Measurements from ENCODE around the gene ZG16B.

The ZG16B gene

GRCh38 chr16:2857451-2858244 is 27.5 kb downstream of the ZG16B start, which contains the start of gene PRSS22:
TSS of gene PRSS22 (minus strand) at chr16:2858170. CDS start at chr16:2858104, 66 bp downstream.
- in situ Hi-C loops (cut with HindIII; ENCODE audit: low pct_unique_long_range_greater_than_20kb, low sequenced_read_pairs), result no loop called here
- DNase-seq (ENCODE audit: low read depth in 1 of 2, low spot score in 1 of 2), result peak; percentile 69 to 90
- no peak for TF ChIP-seq JUND (IDR thresholded peaks at IDR 0.05; ENCODE audit: low read depth)

- DNase-seq (ENCODE audit: low read depth in 1 of 2, low spot score in 1 of 2), result peak; percentile 72 to 91
- TF ChIP-seq JUND (IDR thresholded peaks at IDR 0.05; ENCODE audit: low read depth), result no peak
- in situ Hi-C loops (cut with HindIII; ENCODE audit: low pct_unique_long_range_greater_than_20kb, low sequenced_read_pairs), result no loop called here
Observed at GRCh38 chr16:2858245-2859025, 28.3 kb downstream of the ZG16B start.

- TF ChIP-seq JUND (IDR thresholded peaks at IDR 0.05; ENCODE audit: low read depth), result no peak
Observed at GRCh38 chr16:2859686-2860265, 29.7 kb downstream of the ZG16B start.

GRCh38 chr16:2860826-2861567 is 30.9 kb downstream of the ZG16B start:
- no peak for TF ChIP-seq JUND (IDR thresholded peaks at IDR 0.05; ENCODE audit: low read depth)
- DNase-seq (ENCODE audit: low read depth in 1 of 2, low spot score in 1 of 2), result peak in 1 of 2 experiments; percentile 84
- in situ Hi-C loops (cut with HindIII; ENCODE audit: low pct_unique_long_range_greater_than_20kb, low sequenced_read_pairs), result no loop called here

More at GRCh38 chr16:2859686-2860265, 29.7 kb downstream of the ZG16B start:
- DNase-seq (ENCODE audit: low read depth in 1 of 2, low spot score in 1 of 2), result no peak
- in situ Hi-C loops (cut with HindIII; ENCODE audit: low pct_unique_long_range_greater_than_20kb, low sequenced_read_pairs), result no loop called here

- in situ Hi-C loops (cut with HindIII; ENCODE audit: low pct_unique_long_range_greater_than_20kb, low sequenced_read_pairs), result no loop called here
- TF ChIP-seq JUND (IDR thresholded peaks at IDR 0.05; ENCODE audit: low read depth), result no peak
- DNase-seq (ENCODE audit: low read depth in 1 of 2, low spot score in 1 of 2), result no peak
Observed at GRCh38 chr16:2865651-2866050, 35.5 kb downstream of the ZG16B start.

- in situ Hi-C loops (cut with HindIII; ENCODE audit: low pct_unique_long_range_greater_than_20kb, low sequenced_read_pairs), result no loop called here
- TF ChIP-seq JUND (IDR thresholded peaks at IDR 0.05; ENCODE audit: low read depth), result no peak
- no peak for DNase-seq (ENCODE audit: low read depth in 1 of 2, low spot score in 1 of 2)
Observed at GRCh38 chr16:2866431-2866830, 36.3 kb downstream of the ZG16B start.

- in situ Hi-C loops (cut with HindIII; ENCODE audit: low pct_unique_long_range_greater_than_20kb, low sequenced_read_pairs), result no loop called here
- no peak for TF ChIP-seq JUND (IDR thresholded peaks at IDR 0.05; ENCODE audit: low read depth)
- DNase-seq (ENCODE audit: low read depth in 1 of 2, low spot score in 1 of 2), result no peak
Observed at GRCh38 chr16:2867661-2867986, 37.5 kb downstream of the ZG16B start.

GRCh38 chr16:2867987-2868789 is 38.1 kb downstream of the ZG16B start:
- no peak for TF ChIP-seq JUND (IDR thresholded peaks at IDR 0.05; ENCODE audit: low read depth)
- peak; percentile 89 to 94 for DNase-seq (ENCODE audit: low read depth in 1 of 2, low spot score in 1 of 2)
- in situ Hi-C loops (cut with HindIII; ENCODE audit: low pct_unique_long_range_greater_than_20kb, low sequenced_read_pairs), result no loop called here

- in situ Hi-C loops (cut with HindIII; ENCODE audit: low pct_unique_long_range_greater_than_20kb, low sequenced_read_pairs), result no loop called here
- no peak for DNase-seq (ENCODE audit: low read depth in 1 of 2, low spot score in 1 of 2)
- TF ChIP-seq JUND (IDR thresholded peaks at IDR 0.05; ENCODE audit: low read depth), result no peak
Observed at GRCh38 chr16:2871926-2872325, 41.8 kb downstream of the ZG16B start.

- in situ Hi-C loops (cut with HindIII; ENCODE audit: low pct_unique_long_range_greater_than_20kb, low sequenced_read_pairs), result no loop called here
- DNase-seq (ENCODE audit: low read depth in 1 of 2, low spot score in 1 of 2), result no peak
- no peak for TF ChIP-seq JUND (IDR thresholded peaks at IDR 0.05; ENCODE audit: low read depth)
Observed at GRCh38 chr16:2874032-2874911, 44.2 kb downstream of the ZG16B start.

GRCh38 chr16:2874912-2875362 is 44.8 kb downstream of the ZG16B start:
- in situ Hi-C loops (cut with HindIII; ENCODE audit: low pct_unique_long_range_greater_than_20kb, low sequenced_read_pairs), result no loop called here
- peak in 1 of 2 experiments; percentile 87 for DNase-seq (ENCODE audit: low read depth in 1 of 2, low spot score in 1 of 2)
- TF ChIP-seq JUND (IDR thresholded peaks at IDR 0.05; ENCODE audit: low read depth), result no peak

All from T47D (cell line).